Measurements from ENCODE around the gene CYSLTR2.

The CYSLTR2 gene

DNA sequence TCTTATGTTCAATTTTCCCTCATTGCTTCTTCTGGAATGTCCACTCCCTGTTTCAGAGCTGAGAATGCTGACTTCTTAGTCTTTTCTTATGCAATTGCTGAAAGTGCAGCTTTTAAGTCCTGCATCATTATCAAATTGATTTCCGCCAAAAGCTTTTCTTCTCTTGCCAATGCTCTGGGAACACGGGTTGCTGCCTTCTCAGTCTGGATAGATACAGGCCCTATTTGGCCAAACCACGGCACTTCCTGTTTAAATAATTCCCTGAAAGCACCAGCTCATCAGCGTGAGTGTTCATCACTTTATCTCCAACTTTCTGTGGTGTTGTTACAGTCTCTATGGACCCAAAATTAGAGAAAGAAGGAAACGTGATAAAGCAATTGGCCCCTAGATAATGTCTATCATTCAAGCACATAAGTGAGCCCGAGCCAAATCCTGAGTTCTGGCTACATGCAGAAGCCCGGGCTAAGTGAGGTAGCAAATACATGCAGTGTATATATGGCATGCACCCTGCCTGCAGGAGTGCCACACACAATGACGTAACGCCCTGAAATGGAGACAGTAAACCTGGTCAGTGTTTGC is 85.7 kb downstream of the CYSLTR2 start:
- no peak for DNase-seq (ENCODE audit: low read depth in 3 of 3)

DNA sequence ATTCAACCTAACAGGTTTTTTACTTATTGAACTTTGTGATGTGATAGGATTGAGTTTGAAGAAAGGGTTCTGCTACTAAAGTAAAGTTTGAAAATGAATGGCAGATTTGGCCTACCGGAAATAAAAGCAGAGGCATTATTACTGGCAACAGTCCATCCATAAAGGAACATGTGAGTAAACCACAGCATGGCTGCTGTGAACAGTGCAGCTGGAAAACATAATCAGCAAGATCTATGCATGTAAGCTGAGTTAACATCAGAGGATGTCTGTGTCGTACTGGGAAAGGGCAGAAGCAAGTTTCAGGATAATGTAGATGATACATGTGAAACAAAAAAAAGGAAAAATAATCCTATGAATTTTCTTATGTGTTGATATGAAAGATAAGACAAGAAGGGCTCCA is 87.6 kb downstream of the CYSLTR2 start:
- DNase-seq (ENCODE audit: low read depth in 3 of 3): no peak

DNA sequence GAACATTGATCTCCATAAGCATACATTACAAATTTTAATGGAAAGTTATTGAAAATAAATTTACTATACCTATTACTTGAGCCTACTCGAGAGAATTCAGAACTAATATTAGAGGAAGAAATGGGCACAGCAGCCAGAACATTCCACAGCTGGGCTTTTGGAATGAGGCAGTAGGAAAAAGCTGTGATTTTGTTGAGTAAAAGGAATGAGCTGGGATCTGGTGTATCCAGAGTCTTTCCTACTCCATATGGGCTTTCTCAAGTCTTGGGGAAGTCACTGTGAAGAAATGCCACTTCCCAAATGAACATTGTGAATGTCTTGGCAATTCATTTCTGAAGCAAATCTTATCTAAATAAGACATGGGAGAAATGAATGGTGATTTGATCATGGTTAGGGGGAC is 93.1 kb downstream of the CYSLTR2 start:
- no peak for DNase-seq (ENCODE audit: low read depth in 3 of 3)

DNA sequence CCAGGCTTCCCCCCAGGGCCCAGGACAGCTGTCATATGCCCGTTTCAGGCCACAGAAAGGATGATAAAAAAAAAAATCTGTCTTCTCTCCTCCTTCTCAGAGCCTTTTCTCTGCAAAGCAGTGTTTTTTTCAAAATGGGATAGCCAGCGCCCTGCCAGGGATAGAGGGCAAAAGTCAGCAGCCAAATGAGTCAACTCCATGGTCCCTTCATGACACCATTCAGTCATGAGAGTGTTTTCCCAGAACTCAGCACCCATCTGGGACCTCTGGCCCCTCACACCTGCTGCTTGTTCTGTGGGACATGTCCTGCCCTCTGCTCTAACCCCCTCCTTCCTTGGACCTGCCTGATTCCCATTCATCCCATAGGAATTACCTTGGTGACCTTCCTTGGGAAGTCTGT is 95.0 kb downstream of the CYSLTR2 start:
- DNase-seq (ENCODE audit: low read depth in 3 of 3): no peak

DNA sequence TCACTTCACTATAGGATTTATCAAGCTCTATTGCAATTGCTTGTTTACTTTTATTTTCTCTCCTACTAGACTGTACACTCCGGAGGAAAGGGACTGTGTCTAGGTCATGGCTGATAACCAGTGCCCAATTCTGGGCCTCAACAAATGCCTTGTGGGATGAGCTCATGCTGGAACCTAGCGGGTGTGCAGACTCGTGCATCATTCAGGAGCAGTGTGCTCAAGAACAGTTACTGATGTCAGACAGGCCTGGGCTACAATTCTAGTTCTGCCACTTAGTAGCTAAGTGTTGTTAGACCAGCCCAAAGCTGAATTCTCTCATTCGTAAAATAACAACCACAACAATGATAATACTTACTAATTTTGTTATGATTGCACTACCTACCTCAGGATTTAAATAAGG is 95.4 kb downstream of the CYSLTR2 start:
- no peak for DNase-seq (ENCODE audit: low read depth in 3 of 3)

DNA sequence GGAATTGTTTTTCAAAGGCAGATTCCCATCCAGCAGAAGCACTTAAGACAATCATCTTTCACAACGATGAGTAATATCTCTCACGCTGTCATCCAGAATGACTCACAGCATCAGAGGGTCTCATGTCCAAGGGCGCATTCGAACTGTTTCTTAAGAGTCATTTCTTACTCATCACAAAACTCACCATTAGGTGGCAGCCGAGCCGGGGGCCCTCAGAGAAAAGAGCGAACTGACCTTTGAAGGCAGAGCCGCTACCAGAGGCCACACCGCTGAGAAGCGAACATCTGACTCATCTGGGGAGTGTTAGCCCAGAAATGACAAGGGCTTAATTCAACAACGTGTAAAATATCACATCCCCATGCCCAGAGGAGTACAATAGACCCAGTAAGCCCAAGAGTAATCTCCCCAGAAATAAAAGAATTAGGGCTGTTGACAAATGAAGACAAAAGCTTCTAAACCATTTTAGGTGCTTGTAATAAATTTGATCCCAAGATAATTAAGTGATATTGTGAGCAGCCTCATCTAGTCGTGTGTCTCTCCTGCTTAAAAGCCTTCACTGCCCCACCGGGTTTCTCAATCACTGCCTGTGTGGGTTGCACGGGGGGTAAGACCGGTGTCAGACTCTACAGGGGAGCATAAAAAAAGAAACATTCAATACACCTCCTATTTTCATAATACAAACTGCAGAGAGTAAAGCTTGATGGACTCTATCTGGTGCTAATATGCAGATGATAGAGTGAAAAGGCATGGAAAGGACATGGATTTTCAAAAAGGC is 96.2 kb downstream of the CYSLTR2 start:
- peak; percentile 58 to 81 (median 59) for DNase-seq (ENCODE audit: low read depth in 3 of 3)

DNA sequence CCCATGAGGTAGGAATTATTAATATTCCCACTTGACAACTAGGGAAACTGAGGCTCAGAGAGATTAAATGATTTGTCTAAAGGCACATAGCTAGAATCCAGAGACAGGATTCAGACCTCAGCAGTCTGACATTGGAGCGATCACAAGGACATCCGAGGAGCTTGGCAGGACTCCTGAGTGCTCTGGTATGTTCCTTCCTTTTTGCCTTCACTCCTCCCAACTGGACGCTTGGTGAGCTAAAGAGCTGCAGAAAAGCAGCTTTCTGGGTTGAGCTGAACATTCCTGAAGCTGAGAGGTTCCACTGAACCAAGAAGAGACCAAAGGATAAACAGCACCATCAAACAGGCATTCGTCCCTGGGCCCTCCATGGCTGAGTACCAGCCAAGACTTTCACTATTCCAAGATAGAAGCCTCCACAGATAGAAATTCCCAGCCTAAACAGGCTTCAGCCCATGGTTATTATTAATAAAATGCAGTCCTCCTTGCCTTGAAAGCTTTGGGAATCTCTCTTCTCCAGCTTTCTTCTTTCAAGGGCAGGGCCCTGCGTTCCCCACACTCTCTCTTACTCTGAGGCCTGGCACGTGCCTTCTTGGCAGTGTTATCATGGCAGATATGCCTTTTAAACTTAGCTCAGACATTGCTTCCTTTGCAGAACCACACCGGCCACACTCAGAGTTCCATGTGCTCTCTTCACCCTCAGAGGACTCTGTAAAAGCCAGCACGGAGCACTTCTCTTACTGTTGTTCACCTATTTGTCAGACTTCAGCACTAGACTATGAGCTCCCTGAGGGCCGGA is 97.1 kb downstream of the CYSLTR2 start:
- DNase-seq (ENCODE audit: low read depth in 3 of 3): no peak

DNA sequence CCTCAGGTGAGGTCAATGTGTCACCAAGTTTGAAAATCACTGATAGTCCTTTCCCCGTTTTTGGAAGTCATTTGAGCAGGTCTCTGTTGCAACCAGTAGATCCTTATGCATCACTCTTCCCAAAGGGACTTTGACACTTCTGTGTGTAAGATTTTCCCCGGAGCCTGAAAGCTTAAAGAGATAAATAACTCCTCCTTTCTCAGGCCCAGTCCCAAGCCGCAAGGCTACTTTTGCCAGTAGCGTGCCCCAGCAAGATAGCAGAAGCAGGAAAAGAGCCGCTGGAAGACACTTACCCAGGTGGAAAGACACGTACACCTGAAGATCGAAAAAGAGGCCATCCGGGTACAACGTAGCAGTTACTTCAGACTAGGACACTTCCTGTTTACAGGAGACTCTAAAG is 106.9 kb downstream of the CYSLTR2 start:
- DNase-seq (ENCODE audit: low read depth in 3 of 3): no peak

Measured in stimulated activated CD4-positive, alpha-beta T cell treated with anti-CD3 and anti-CD28 coated beads, TNF-alpha, amount 100 ng/mL, for 48 hours (primary cell).